GM19099 (cell line): ENCODE data around the gene CCNL1.

Experiments used
- POLR2A ChIP-seq: IDR thresholded peaks from 3 replicates; pipeline ENCODE4 v1.6.1; 2011; ENCODE audit warnings: low read depth; ENCODE audit not compliant: insufficient read length; ENCODE audit errors: extremely low read depth

Gene CCNL1

DNA sequence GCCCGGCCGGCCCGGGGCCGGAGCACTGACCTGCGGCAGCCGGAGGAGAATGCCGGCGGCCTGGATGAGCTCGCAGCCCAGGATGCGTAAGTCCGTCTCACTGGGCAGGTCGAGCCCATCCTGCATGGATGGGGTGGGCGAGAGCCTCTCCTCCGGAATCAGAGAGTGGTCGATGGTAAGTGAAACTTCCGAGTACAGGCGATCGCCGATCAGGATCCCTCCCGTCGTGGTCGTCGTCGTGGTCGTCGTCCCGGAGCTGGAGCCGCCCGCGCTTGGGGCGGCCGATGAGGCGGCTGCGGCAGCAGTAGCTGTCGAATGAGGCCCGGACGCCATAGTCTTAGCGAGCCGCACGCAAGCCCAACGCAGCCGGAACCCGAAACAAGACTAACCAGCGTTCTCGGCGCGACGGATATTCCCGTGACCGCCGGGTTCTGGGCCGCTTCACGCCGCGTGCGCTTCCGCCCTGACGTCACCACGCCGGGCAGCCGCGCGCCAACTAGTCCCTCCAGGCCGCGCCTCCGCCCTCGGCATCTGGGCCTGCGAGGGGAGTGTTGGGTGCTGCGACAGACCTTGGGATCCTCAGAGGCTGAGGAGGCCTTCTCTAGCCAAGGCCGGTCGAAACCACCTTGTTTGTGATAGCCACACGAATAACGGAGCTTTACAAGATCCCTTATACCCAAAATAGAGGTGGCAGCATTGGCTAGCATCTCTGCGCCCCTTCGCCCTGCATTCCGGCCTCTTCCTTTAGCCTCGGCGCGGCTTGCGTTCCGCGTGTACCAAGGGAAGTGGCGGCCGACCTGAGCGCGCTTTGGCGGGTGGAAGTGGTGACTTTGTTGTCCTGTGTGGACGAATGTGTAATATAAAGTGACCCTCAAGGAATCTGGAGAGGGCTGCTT lies at the start of gene CCNL1:
Gene CCNL1 (minus strand): TSS at position 386 of the 896 bp plus-strand sequence. CDS start 53 bp downstream, at position 333.
- peak; percentile 100 for TF ChIP-seq POLR2A

DNA sequence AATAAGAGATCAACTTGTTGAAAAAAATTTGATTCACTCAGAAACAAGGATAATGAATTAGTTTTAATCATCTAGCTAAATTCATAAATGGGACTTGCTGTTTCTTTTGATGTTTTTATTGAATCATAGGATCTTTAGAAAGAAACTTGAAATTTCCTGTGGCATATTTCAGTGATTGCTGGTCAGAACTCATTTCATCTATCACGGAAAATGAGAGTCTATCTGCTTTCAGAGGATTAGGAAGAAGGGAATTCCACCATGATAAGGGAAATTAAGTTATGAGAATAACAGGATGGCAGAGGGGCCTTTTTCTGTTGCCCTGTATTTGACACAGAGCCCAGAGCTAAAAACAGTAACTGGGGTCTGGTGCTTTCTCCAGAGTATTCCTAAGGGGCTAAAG lies 44.9 kb upstream of the CCNL1 start:
- no peak for TF ChIP-seq POLR2A

DNA sequence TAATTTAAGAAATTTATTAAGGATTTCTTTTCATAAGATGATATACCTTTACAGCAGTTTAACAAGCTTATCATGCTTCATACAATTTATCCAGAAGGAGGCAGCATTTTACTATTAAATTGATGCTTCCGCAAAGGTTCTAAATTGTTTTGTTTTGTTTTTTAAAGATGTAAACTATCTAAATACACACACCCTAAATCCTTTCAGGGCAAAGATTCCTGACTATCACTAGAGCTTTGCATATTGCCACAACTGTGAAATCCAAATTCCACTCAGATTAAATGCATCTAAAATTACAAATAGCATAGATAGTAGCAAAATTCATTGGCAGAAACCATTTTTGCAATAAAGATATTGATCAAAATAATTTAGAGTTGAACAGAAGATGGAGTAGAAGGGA lies 44.5 kb upstream of the CCNL1 start:
- TF ChIP-seq POLR2A, result no peak

DNA sequence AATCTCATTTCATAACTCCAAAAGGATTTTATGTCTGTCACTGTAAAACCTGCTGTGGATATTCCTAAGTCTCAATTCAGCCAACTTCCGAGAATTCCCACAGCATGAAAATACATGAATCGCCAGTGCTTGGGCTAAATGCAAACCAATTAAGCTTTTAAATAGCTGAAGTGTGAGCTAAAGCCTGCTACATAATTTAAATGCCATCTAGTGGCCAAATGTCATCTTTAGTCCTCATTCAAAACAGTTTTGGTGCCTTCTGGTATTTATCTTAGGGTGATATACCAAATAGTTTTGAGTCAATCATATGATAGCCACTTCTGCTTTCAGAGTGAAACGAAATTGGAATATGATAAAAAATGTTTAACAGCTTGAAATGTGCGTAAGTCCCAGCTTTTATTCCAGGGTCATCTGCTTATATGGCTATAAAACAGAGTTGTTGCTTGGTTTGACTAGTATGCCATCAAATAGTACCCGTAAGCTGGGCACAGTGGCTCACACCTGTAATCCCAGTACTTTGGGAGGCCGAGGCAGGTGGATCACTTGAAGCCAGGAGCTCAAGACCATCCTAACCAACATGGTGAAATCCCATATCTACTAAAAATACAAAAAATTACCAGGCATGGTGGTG lies 41.8 kb upstream of the CCNL1 start:
- no peak for TF ChIP-seq POLR2A

DNA sequence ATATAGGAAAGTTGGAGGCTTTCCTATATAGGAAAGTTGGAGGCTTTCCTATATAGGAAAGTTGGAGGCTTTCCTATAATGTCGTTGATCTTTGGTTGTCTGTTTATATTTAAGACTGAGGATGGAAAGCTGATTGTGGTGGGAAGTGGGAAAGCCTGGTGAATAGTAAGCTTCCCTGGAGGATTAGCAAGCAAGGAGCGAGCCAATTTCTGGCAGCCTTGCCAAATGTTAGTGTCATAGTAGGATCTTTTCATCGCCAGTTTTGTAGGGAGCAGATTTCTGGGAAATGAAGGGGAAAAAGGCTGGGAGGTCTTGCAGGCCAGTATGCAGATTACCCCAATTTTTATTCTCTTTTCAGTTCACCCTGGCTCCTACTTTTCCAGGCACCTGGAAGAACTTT lies 39.9 kb upstream of the CCNL1 start:
- no peak for TF ChIP-seq POLR2A

DNA sequence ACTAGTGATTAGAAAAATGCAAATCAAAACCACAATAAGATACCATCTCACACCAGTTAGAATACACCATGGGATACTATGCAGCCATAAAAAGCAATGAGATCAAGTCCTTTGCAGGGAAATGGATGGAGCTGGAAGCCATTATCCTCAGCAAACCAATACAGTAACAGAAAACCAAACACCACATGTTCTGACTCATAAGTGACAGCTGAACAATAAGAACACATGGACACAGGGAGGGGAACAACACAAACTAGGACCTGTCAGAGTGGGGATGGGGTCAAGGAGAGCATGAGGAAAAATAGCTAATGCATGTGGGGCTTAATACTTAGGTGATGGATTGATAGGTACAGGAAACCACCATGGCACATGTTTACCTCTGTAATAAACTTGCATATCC lies 36.0 kb upstream of the CCNL1 start:
- TF ChIP-seq POLR2A, result no peak

DNA sequence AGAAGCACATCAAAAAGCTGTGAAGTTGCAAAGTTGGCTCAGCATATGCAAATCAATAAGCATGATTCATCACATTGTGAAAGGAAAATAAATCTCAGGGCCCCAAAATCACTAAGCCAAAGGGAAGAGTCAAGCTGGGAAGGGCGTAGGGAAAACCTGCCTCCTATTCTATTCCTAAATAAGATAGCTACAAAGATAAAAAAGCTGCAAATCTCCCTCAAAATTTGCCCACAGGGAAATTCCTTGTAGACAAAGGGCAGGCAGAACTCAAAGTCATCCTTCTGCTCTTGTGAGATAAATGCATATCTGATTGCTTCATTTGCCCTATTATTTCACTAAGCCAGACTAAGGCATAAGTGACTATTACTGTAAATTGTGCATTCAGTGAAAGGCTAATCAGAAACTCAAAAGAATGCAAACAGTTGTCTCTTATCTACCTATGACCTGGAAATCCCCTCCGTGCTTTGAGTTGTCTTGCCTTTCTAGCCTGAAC lies 30.5 kb upstream of the CCNL1 start:
- TF ChIP-seq POLR2A, result no peak

DNA sequence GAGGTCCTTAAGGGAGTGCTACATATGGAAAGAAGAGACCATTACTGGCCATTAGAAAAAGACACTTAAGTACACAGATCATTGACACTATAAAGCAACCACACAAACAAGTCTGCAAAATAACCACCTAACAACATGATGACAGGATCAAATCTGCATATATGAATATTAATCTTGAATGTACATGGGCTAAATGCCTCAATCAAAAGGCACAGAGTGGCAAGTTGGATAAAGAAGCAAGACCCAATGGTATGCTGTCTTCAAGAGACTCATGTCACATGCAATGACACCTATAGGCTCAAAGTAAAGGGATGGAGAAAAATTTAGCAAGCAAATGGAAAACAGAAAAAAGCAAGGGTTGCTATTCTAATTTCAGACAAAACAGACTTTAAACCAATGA lies 28.4 kb upstream of the CCNL1 start:
- TF ChIP-seq POLR2A, result no peak

DNA sequence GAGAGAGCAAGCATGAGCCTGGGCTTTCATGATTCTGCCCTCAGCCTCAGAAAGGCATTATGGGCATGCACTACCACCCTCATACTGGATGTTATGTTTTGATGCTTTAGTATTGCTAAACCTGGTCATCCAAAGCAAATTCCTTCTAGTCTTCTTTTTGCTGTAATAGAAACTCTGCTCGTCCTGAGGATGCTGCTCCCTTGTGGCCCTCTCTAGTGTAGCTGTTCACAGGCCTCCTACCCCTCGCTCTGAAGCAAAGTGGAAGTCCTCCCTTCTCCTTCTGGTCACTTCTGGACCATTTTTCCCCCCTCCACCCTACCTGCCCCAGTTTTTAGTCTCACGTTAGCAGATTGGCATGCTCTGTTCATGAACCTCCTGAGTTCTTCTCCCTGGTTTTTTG lies 22.9 kb upstream of the CCNL1 start:
- TF ChIP-seq POLR2A, result no peak

DNA sequence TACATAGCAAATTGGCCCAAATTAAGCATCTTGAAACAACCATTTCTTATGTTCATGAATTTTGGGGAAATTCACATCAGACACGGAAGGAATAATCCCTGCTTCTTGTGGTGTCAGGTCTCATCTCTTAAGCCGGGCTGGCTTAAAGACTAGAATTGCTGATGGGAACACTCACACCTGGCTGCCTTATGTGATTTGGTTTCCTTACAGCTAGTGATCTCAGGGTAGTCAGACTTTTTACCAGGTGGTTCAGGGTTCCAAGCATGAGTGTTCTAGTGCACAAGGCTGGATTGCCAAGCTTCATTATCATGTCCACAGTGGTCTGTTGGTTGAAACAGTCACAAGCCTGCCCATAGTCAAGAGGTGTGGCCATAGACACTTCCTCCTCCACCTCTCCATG lies 20.3 kb upstream of the CCNL1 start:
- TF ChIP-seq POLR2A, result no peak

DNA sequence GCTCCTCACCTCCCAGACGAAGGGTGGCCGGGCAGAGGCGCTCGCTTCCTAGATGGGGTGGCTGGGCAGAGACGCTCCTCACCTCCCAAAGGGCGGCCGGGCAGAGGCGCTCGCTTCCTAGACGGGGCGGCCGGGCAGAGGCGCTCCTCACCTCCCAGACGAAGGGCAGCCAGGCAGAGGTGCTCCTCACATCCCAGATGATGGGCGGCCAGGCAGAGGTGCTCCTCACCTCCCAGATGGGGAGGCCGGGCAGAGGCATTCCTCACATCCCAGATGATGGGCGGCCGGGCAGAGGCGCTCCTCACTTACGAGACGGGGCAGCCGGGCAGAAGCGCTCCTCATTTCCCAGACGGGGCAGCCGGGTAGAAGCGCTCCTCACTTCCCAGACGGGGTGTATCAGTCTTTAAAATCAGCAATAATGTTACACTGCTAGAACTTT lies 19.4 kb upstream of the CCNL1 start:
- no peak for TF ChIP-seq POLR2A

DNA sequence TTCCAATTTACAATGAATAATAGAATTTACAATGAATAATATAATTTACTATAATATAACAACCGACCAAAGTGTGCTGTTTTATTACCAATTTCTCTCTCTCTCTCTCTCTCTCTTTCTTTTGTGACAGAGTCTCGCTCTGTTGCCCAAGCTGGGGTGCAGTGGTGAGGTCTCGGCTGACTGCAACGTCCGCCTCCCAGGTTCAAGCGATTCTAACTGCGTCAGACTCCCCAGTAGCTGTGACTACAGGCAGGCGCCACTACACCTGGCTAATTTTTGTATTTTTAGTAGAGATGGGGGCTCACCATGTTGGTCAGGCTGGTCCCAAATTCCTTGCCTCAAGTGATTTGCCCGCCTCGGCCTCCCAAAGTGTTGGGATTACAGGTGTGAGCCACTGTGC lies 17.0 kb upstream of the CCNL1 start:
- TF ChIP-seq POLR2A, result no peak

DNA sequence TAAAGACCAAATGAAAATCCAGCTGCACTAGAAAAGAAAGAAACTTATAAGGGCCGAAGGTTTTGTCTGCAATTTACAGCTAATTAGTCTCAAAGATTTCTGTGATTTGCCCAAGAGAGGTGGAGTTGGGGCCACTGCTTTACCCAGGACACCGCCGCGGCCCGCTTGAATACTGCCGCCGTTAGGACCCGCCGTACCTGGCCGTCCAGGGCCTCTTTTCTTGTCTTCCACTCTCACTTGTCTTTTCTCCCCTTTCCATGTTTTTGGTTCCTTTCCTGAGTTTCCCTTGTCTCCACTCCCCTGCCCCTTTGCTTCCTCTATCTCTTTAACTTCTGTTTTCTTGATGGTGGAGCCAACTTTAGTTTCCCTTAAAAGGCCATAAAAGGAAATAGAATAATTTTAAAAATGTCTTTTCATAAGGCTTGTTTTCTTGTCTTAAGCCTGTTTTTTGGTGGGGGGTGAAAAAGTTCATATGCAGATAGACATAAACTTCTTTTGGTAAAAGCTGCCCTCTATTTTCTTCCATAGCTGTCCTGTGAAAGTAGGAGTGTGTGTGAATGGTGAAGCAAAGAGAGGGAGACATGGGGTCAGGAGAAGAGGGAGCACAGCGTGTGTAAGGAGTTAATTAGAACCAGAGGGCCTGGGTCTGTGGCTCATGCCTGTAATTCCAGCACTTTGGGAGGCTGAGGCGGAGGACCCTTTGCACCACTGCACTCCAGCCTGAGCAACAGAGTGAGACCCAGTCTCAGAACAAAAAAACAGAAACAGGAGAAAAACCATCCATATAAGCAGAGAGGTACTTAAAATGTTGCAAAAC lies 16.0 kb upstream of the CCNL1 start:
- TF ChIP-seq POLR2A, result no peak

DNA sequence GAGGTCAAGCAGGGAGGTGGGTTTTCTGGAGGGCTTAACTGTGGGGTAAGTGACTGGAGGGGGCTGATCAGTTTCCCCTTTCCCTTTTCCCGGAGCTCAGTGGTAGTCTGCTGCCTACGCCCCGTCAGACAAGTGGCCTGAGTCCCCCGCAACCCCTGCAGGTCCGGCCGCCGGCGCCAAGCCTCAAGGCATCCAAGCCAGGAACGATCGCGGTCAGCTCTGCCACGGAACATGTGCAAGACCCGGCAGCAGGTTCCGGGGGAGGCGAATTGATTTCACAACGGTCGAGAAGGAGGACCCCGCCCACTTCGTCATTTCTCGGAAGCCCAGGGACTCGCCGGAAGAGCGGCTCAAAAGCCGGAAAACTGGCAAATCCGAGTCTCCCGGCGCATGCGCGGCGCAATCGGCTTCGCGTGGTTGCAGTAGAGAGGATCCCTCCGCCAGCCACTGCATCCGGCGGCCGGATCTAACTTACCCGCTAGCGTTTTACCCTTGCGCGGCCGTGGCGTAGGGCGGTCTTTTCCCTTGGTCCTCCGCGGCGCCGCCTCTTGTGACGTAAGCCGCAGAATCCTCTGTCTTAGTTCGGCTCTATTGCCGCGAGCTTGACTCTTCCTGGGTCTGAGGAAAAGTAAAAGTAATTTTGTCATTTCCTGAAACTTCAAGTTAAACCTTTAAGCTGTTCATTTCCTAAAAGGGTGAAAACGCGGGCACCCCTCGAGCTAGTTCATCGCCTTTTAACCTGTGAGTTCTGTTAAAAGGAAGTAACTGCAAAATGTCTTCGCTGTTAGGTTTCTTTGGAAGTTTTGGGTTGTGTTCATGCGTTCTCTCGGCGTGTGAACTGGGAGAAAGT lies 14.9 kb upstream of the CCNL1 start:
- TF ChIP-seq POLR2A, result peak; percentile 95
